ENCODE results near the gene HDAC5. TPM values are rescaled to one million over a fixed set of nuclear protein-coding genes. Genes with fewer than 3 reads are reported as not detected.

Gene HDAC5
- total RNA-seq, 1 donor from 2014 or later = 55.3 TPM

DNA sequence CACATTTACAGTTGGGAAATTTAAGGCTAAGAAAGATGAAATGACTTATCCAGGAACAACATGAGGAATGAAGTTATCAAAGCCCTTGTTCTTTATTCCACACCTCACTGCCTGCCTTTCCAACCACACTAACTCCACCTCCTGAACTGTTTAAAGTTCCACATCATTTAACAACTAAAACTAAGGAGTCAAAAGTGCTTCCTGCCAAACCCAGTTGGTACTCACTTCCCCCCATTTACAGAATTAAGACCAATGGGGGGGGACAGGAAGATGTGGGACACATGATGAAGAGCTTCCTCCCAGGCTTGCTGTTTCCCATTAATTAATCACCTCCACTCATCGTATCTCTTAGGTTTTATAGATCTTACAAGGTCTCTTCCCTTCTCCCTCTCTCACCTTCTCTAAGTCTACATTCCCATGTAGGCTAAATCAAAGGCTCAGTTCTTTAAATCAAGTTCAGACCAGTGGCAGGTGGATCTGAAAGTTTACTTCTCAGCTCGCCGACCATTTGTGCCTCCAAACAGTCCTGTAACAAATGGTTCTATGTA, 89.5 kb downstream of the HDAC5 start:
- TF ChIP-seq, protein P1, sequence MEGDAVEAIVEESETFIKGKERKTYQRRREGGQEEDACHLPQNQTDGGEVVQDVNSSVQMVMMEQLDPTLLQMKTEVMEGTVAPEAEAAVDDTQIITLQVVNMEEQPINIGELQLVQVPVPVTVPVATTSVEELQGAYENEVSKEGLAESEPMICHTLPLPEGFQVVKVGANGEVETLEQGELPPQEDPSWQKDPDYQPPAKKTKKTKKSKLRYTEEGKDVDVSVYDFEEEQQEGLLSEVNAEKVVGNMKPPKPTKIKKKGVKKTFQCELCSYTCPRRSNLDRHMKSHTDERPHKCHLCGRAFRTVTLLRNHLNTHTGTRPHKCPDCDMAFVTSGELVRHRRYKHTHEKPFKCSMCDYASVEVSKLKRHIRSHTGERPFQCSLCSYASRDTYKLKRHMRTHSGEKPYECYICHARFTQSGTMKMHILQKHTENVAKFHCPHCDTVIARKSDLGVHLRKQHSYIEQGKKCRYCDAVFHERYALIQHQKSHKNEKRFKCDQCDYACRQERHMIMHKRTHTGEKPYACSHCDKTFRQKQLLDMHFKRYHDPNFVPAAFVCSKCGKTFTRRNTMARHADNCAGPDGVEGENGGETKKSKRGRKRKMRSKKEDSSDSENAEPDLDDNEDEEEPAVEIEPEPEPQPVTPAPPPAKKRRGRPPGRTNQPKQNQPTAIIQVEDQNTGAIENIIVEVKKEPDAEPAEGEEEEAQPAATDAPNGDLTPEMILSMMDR (IDR thresholded peaks at IDR 0.05) = no peak

DNA sequence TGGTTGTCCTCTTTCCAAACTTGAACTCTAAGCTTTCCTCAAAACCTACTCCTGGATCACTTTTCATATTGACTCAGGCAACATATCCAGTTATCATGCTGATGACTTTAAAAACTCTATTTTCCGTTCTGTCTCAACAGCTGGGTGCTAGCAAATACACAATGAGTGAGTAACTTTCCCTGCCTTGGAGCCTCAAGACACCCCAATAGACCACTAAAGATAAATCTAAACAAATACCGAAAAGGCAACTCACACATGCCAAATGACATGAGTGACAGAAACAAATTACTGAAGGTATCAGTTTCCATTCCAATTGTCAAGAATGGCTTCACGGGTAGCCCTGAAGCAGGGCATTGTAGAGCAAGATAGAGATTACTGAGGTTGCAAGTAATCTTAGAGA, 93.0 kb downstream of the HDAC5 start:
- ATAC-seq = no peak
- Histone ChIP-seq H3K27me3 (no peaks in the 10 kb centered on the region), H3K4me1 (no peaks in the 10 kb centered on the region), H3K27ac (no peak overlapping the region), H3K36me3 (peaks cover 19% of the 10 kb centered on the region), H3K9me3 (no peaks in the 10 kb centered on the region), H3K4me3 (no peak overlapping the region)
- TF ChIP-seq, protein P1 (IDR thresholded peaks at IDR 0.05) = no peak
- intact Hi-C loops (cut with DNase I) = no loop called here
- DNase-seq = no peak

More for the DNA sequence above, 89.5 kb downstream of the HDAC5 start:
- Histone ChIP-seq H3K9me3 (no peaks in the 10 kb centered on the region), H3K27me3 (no peaks in the 10 kb centered on the region), H3K36me3 (peaks cover 49% of the 10 kb centered on the region), H3K4me1 (no peaks in the 10 kb centered on the region), H3K27ac (no peak overlapping the region), H3K4me3 (no peak overlapping the region)
- intact Hi-C loops (cut with DNase I) = no loop called here
- ATAC-seq (no peak), DNase-seq (no peak)

DNA sequence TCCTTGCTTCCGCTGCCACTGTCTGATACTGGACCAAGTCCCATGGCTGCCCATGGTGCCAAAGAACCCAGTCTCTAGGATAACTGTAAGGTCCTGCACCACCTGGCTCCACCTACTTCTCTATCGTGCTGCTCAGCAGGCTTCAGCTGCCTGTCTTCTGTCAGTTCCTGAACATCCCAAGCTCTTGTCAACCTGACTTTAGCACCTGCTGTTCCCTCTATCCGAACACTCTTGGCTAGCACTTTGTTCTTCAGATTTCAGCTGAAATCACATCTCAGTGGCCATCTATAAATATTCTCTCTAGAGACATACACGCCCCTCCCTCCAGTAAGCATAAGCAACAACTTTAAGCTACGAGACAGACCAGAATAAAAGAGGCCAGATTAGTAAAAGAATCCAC, 93.7 kb downstream of the HDAC5 start:
- intact Hi-C loops (cut with DNase I) = no loop called here
- no peak for ATAC-seq
- H3K27ac ChIP-seq = no peak overlapping the region
- peaks cover 19% of the 10 kb centered on the region for H3K36me3 ChIP-seq
- no peaks in the 10 kb centered on the region for H3K4me1 ChIP-seq
- no peak for DNase-seq
- no peaks in the 10 kb centered on the region for H3K27me3 ChIP-seq
- H3K9me3 ChIP-seq = no peaks in the 10 kb centered on the region
- TF ChIP-seq, protein P1 (IDR thresholded peaks at IDR 0.05) = no peak
- H3K4me3 ChIP-seq = no peak overlapping the region

Other genes with a start within 250 kb of the HDAC5 start
- 0.49 TPM for gene MPP2, start 216.1 kb downstream of the HDAC5 start, total RNA-seq
- not detected for gene PPY, start 181.2 kb downstream of the HDAC5 start, total RNA-seq
- not detected for gene PYY, start 169.7 kb downstream of the HDAC5 start, total RNA-seq
- gene NAGS, start 119.0 kb downstream of the HDAC5 start, total RNA-seq = 7.1 TPM
- 27.4 TPM for gene TMEM101, start 108.7 kb downstream of the HDAC5 start, total RNA-seq
- gene LSM12, start 57.0 kb downstream of the HDAC5 start, total RNA-seq = 39.8 TPM
- 39.7 TPM for gene G6PC3, start 52.9 kb downstream of the HDAC5 start, total RNA-seq
- gene HROB, start 18.3 kb upstream of the HDAC5 start, total RNA-seq = 0.35 TPM
- gene ASB16, start 47.1 kb upstream of the HDAC5 start, total RNA-seq = not detected
- 38.8 TPM for gene TMUB2, start 63.3 kb upstream of the HDAC5 start, total RNA-seq
- 65.0 TPM for gene ATXN7L3, start 76.2 kb upstream of the HDAC5 start, total RNA-seq
- 62.6 TPM for gene UBTF, start 96.0 kb upstream of the HDAC5 start, total RNA-seq
- gene SLC4A1, start 144.5 kb upstream of the HDAC5 start, total RNA-seq = 0.43 TPM
- gene RUNDC3A, start 185.0 kb upstream of the HDAC5 start, total RNA-seq = 0.32 TPM
- gene SLC25A39, start 201.2 kb upstream of the HDAC5 start, total RNA-seq = 76.8 TPM
- 722 TPM for gene GRN, start 221.7 kb upstream of the HDAC5 start, total RNA-seq
- 1.8 TPM for gene FAM171A2, start 240.2 kb upstream of the HDAC5 start, total RNA-seq